GM21825 (cell line): Measurements from ENCODE around the gene ZNF646.

Experiments used
- ATAC-seq: cut with Tn5 transposase; IDR thresholded peaks from one replicate; pipeline ENCODE4 v1.9.1; 2021; ENCODE audit warnings: mild to moderate bottlenecking, moderate library complexity; ENCODE audit not compliant: unreplicated experiment

Gene ZNF646

DNA sequence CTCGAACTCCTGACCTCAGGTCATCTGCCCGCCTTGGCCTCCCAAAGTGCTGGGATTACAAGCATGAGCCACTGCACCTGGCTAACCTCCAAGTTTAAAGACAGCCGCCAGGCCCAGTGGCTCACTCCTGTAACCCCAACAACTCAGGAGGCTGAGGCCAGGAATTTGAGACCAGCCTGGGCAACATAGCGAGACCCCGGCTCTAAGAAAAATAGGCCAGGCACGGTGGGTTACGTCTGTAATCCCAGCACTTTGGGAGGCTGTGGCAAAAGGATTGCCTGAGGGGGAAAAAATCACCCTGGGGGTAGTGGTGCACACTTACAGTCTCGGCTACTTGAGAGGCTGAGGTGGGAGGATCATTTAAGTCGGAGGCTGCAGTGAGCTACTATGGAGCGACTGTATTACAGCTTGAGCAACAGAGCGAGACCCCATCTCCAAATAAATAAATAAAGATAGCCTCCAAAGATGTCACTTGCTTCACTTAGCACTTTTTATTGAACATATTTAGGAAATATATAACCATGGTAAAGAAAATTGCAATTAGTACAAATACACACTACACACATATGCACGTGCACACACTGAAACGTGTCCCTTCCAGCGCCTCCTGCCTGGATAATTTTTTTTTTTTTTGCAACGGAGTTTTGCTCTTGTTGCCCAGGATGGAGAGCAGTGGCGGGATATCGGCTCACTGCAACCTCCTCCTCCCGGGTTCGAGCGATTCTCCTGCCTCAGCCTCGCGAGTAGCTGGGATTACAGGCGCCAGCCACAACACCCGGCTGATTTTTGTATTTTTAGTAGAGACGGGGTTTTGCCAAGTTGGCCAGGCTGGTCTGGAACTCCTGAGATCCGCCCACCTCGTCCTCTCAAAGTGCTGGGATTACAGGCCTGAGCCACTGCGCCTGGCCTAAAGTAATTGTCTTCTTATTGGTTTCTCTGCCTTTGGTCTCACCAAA, 32.6 kb downstream of the ZNF646 start:
- ATAC-seq: no peak

DNA sequence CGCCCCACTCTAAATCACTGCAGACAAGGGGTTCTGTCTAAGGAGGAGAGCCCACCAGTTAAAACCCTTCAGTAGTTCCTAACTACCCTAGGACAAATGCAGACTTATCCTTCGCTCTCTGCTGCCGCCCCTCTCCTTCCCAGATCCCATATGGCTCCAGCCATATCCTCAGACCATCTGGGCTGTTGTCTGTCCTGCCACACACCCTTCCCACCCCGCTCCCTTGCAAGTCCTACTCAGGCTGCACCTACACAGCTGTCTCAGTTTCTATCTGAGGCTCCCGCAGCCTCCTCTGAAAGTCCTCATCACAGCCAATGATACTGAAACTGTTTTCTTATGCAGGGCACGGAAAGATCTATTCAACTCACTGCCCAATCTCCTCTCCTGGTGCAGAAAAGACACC, 33.2 kb downstream of the ZNF646 start:
- peak; percentile 55 for ATAC-seq

GRCh38 chr16:31108035-31108793, 34.0 kb downstream of the ZNF646 start, which contains the start of gene BCKDK:
Gene BCKDK, plus strand, starts transcription at chr16:31108386. Its CDS starts 838 bp downstream, at chr16:31109224.
- peak; percentile 76 for ATAC-seq

DNA sequence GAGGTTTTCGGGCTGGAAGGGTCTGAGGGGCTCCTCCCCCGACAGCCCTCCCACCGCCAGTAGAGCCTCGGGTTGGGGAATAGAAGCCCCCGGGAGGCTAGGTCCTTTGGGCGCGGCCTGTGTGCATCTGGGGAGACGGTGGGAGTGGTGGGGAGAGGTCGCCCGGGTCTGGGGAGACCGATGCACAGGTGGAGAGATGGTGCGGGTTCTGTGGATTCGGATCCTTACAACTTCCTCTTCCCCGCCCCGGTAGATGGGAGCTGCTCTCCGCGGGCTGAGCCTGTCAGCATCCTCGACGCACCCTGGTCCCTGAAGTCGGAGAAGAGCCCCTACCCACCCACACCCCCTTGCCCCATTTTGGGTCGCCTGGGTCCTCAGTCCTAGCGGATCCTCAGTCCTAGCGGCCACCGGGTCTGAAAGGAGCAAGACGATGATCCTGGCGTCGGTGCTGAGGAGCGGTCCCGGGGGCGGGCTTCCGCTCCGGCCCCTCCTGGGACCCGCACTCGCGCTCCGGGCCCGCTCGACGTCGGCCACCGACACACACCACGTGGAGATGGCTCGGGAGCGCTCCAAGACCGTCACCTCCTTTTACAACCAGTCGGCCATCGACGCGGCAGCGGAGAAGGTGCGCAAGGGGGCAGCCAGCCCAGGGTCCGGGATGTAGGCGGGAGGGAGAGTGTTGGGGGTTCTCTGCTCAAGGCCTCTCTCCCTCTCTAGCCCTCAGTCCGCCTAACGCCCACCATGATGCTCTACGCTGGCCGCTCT, 34.8 kb downstream of the ZNF646 start:
- no peak for ATAC-seq

- ATAC-seq: no peak
Observed at GRCh38 chr16:31109622-31110021, 35.4 kb downstream of the ZNF646 start.

GRCh38 chr16:31110106-31111034, 36.1 kb downstream of the ZNF646 start:
- no peak for ATAC-seq

GRCh38 chr16:31111881-31112466, 37.8 kb downstream of the ZNF646 start:
- ATAC-seq: no peak

- ATAC-seq: no peak
Observed at GRCh38 chr16:31112711-31113110, 38.5 kb downstream of the ZNF646 start.

GRCh38 chr16:31113121-31114120, 39.2 kb downstream of the ZNF646 start:
- no peak for ATAC-seq

GRCh38 chr16:31114468-31114867, 40.2 kb downstream of the ZNF646 start:
- no peak for ATAC-seq

GRCh38 chr16:31117384-31118222, 43.4 kb downstream of the ZNF646 start, which contains the start of gene KAT8:
Gene KAT8, plus strand, starts transcription at chr16:31117664. Its CDS starts 18 bp downstream, at chr16:31117682.
- ATAC-seq: peak; percentile 84

GRCh38 chr16:31118223-31119155, 44.3 kb downstream of the ZNF646 start:
- no peak for ATAC-seq

DNA sequence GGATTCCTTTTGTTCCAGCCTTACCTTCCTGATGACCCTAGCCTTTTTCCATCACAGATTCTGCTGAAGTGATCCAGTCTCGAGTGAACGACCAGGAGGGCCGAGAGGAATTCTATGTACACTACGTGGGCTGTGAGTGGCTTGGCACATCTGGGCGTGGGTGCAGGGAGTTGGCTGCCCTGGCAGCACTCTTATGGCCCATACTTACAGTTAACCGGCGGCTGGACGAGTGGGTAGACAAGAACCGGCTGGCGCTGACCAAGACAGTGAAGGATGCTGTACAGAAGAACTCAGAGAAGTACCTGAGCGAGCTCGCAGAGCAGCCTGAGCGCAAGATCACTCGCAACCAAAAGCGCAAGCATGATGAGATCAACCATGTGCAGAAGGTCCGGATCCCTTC, 45.9 kb downstream of the ZNF646 start:
- no peak for ATAC-seq

- ATAC-seq: no peak
Observed at GRCh38 chr16:31125844-31126243, 51.6 kb downstream of the ZNF646 start.

- no peak for ATAC-seq
Observed at GRCh38 chr16:31127182-31127581, 53.0 kb downstream of the ZNF646 start.
